PFSK-1 (cell line): ENCODE results near the gene PLEKHA3.

ENCODE experiments used
- FOXP2 ChIP-seq: optimal IDR thresholded peaks from 2 replicates; pipeline ENCODE3; 2011; ENCODE audit warnings: borderline replicate concordance, control low read depth, inconsistent platforms; ENCODE audit not compliant: insufficient read depth; ENCODE audit errors: extremely low read length, extremely low read depth
- POLR2AphosphoS5 ChIP-seq: IDR thresholded peaks from 2 replicates; pipeline ENCODE4 v1.6.1; 2012; ENCODE audit warnings: low read depth, mild to moderate bottlenecking, control low read depth, low read length, moderate library complexity
- REST ChIP-seq, 2 experiments: IDR thresholded peaks; 2 replicates each; pipeline versions ENCODE4 v1.6.1 to v1.8.0; 2011 to 2012; ENCODE audit warnings: low read depth in 2 of 2, low read length in 2 of 2, control low read depth in 1 of 2, inconsistent platforms in 1 of 2, mild to moderate bottlenecking in 1 of 2, moderate library complexity in 1 of 2; ENCODE audit not compliant: insufficient read depth in 1 of 2
- SIN3A ChIP-seq: IDR thresholded peaks from 2 replicates; pipeline ENCODE4 v1.6.1; 2012; ENCODE audit warnings: mild to moderate bottlenecking, low read length, moderate library complexity, borderline replicate concordance; ENCODE audit not compliant: insufficient read depth
- TAF1 ChIP-seq: IDR thresholded peaks from 2 replicates; pipeline ENCODE4 v1.6.1; 2012; ENCODE audit warnings: low read length, control low read depth, borderline replicate concordance; ENCODE audit not compliant: insufficient read depth

Gene PLEKHA3

GRCh38 chr2:178510384-178510783, 30.1 kb downstream of the PLEKHA3 start:
- TF ChIP-seq REST (IDR thresholded peaks at IDR 0.05; ENCODE audit: insufficient read depth in 1 of 2, low read depth in 2 of 2, low read length in 2 of 2) (no peak), TAF1 (no peak), POLR2AphosphoS5 (no peak), FOXP2 (no peak)

- TF ChIP-seq FOXP2 (no peak), TAF1 (no peak), REST (IDR thresholded peaks at IDR 0.05; ENCODE audit: insufficient read depth in 1 of 2, low read depth in 2 of 2, low read length in 2 of 2) (no peak), POLR2AphosphoS5 (no peak), SIN3A (no peak)
Measured at GRCh38 chr2:178512484-178512883, 32.2 kb downstream of the PLEKHA3 start.

GRCh38 chr2:178513876-178514275, 33.6 kb downstream of the PLEKHA3 start:
- TF ChIP-seq POLR2AphosphoS5: no peak
- TF ChIP-seq SIN3A: no peak
- TF ChIP-seq FOXP2: no peak
- no peak for TF ChIP-seq REST (IDR thresholded peaks at IDR 0.05; ENCODE audit: insufficient read depth in 1 of 2, low read depth in 2 of 2, low read length in 2 of 2)
- no peak for TF ChIP-seq TAF1

GRCh38 chr2:178514664-178515063, 34.4 kb downstream of the PLEKHA3 start:
- TF ChIP-seq POLR2AphosphoS5: no peak

- TF ChIP-seq POLR2AphosphoS5: no peak
- no peak for TF ChIP-seq SIN3A
- no peak for TF ChIP-seq FOXP2
- TF ChIP-seq REST (IDR thresholded peaks at IDR 0.05; ENCODE audit: insufficient read depth in 1 of 2, low read depth in 2 of 2, low read length in 2 of 2): no peak
- no peak for TF ChIP-seq TAF1
Measured at GRCh38 chr2:178517496-178517895, 37.2 kb downstream of the PLEKHA3 start.
